GM21717 (cell line): ENCODE data around the gene ACAA1.
"Not testable (repeated sequence)": the region's sequence is repeated elsewhere in the genome, so short reads cannot be mapped to it uniquely, and the experiment has no call there.

Experiments
- ATAC-seq: cut with Tn5 transposase; IDR thresholded peaks from one replicate; pipeline ENCODE4 v1.9.1; 2021; ENCODE audit warnings: mild to moderate bottlenecking, moderate library complexity; ENCODE audit not compliant: unreplicated experiment

Gene ACAA1, protein sequence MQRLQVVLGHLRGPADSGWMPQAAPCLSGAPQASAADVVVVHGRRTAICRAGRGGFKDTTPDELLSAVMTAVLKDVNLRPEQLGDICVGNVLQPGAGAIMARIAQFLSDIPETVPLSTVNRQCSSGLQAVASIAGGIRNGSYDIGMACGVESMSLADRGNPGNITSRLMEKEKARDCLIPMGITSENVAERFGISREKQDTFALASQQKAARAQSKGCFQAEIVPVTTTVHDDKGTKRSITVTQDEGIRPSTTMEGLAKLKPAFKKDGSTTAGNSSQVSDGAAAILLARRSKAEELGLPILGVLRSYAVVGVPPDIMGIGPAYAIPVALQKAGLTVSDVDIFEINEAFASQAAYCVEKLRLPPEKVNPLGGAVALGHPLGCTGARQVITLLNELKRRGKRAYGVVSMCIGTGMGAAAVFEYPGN

DNA sequence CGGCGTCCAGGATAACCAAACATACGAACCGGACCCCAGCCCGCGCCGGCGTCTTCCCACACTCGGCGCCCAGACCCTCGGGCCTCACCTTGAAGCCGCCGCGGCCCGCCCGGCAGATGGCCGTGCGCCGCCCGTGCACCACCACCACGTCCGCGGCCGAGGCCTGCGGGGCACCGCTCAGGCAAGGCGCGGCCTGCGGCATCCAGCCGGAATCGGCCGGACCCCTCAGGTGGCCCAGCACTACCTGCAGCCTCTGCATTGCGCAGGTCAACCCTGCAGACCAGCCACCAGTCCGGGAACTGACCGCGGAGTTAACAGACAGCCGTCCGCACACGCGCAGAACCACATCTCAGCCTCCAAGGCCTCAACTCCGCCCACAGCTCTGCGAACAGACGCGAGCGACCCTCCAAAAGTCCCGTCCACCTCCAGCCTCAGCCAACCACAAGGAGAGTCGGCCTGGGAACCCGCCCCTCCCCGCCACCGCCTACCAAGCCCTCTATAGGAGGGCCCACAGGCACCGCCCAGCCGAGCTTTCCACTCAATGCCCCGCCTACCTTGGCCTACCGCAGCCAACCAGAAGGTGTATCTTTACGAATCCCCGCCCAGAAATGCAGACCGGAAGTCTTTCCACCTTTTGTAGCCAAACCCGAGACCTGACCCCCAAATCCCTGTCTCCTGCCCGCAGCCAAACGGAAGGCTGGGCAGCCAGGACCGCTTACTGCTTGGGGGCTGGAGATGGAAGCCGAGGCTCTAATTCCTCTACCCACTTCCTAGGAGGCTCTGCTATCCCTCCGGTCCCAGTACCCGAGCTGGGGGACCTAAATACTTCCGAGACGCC is at the start of gene ACAA1:
TSS of gene ACAA1 (minus strand) at position 351 of the 838 bp plus-strand sequence. CDS start at position 259, 92 bp downstream.
- peak; percentile 88 for ATAC-seq

DNA sequence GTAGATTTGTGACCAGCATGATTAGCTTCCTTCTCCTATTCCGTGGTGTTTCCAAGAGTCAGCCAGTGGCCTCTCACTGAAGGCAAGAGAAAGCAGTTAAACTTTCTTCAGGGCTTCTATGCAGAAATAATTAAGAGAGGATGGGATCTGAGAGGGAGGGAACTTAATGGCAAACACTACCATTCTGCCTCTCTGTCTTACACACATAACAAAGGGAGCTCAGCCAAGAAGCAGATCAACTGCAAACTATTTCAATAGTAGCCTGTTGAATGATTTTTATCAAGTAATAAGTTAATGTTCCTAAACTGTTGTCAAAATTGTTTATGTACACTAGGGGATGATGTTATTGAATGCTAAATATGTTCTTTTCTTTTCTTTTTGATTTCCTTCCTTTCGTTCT is 40.3 kb upstream of the ACAA1 start:
- ATAC-seq: no peak

DNA sequence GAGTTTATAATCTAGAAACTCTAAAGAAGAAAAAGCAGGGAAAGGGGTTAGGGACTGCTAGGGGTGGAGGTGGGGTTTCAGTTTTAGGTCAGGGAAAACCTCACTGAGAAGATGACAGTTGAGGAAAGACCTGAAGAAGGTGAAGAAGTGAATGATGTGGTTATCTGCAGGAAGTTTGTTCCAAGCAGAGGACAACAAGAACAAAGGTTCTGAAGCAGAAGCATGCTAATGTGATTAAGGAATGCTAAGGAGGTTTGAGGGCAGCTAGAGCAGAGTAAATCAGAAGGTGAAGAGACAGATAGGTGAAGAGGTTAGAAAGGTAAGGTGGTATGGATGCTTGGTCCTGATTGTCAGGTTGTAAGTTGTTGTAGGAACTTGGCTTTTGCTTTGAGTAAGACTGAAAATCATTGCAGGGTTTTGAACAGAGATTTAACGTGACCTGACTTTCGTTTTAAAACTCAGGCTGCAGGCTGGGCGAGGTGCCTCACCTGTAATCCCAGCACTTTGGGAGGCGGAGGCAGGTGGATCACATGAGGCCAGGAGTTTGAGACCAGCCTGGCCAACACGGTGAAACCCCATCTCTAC is 37.0 kb upstream of the ACAA1 start:
- no peak for ATAC-seq

DNA sequence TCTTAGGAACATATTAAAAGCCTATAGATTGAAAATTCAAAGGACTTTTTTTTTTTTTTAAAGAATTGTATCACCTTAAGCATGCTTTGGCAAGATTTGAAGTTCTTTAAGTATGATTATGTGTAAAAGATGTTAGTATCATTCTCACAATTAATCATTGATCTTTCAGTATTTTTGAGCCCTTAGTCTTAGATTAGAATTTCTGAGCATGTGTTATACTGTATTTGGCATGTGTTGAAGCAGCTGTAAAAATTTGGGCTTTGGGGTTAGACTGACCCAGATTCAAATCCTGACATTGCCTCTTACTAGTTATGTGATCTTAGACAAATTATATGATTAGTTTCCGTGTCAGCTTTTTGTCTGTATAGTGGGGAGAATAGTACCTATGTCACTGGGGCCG is 34.7 kb upstream of the ACAA1 start:
- ATAC-seq: no peak

DNA sequence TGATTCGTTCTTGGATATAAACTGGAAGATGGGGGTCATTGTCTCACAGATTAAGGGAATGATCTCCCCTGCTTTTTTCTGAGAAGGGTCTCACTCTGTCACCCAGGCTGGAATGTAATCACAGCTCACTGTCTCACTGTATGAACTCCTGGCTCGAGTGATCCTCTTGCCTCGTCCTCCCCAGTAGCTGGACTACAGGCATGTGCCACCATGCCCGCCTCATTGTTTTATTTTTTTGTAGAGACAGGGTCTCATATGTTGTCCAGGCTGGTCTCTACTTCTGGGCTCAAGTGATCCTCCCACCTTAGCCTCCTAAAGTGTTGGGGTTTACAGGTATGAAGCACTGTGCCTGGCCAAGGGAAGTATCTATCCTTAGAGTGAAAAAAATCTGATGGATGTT is 33.8 kb upstream of the ACAA1 start:
- ATAC-seq: no peak

DNA sequence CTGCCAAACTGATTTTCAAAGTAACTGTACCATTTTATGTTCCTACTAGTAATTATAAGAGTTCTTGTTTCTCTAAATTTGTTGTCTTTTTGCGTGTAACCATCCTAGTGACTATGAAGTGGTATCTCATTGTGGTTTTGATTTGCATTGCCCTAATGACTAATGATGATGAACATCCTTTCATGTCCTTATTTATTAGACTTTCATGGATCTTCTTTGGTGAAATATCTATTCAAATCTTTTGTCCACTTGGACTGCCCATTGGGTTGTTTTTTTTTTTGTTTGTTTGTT is 32.0 kb upstream of the ACAA1 start:
- ATAC-seq: no peak

DNA sequence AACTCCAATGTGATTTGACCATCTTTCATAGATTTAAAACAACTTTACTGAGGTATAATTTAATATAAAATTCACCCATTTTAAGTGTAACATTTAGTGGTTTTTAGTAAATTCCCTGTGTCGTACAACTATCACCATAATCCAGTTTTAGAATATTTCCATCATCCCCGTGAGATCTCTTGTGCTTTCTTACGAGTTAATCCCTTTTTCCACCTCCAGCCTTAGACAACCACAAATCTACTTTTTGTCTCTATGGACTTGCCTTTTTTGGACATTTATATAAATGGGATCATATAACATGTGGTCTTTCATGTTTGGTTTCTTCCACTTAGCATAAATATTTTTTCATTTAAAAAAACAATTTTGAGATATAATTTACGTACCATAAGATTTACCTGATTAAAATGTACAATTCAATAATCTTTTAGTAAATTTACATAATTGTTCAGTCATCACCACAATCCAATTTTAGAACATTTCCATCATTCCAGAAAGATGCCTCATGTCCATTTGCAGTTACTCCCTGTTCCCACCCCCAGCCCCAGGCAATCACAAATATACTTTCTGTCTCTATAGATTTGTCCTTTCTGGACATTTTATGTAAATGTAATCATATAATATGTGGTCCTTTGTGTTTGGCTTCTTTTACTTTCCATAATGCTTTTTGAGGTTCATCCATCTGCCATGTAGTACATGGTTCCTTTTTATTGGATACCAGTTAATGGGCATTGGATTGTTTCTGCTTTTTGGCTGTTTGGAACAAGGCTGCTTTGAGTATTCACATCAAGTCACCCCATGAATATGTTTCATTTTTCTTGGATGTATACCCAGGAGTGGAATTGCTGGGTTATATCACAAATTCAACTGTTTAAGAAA is 31.5 kb upstream of the ACAA1 start:
- no peak for ATAC-seq

DNA sequence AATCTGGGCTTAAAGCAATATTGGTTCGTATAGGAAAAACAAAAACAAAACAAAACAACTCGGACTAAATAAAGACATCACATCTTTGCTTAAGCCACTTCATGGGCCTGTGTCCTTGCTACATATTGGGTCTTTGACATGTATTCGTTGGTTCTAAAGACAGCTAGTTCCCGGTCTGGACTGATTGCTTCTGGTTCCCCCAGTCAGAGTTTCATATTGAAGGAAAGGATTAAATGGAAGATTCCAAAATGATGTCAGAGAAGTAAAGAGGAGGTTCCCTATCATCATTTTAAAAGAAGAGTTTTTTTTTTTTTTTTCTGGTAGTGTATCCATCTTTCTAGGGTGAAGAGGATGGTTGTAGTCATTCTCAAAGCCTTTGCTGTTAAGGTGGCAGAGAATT is 30.7 kb upstream of the ACAA1 start:
- ATAC-seq: no peak

DNA sequence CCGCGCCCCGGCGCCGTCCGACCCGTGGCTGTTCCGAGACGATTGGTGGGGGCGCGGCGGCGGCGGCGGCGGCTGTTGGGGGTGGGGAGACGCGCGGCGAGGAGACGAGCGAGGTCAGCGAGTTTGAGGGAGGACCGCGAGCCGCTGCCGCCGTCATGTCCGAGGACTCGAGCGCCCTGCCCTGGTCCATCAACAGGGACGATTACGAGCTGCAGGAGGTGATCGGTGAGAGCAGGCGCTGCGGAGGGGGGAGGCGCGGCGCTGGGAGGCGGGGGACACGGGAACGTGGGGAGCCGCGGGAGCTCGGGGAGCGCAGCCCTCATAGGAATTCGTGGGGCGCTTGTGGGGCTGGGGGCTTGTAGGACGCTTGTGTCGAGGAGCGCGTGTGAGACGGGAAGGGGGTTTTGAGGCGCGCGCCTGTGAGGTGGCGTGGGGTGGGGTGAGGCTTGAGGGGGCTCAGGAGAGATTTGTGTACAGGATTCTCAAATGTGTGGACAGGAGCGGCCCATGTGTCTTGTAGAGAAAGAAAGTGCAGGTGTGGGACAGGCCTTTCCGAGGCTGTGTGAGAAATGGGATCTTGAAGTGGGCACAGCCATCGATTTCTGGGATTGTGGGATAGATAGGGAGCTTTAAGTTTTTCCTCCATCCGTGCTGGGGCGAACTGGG is 28.9 kb upstream of the ACAA1 start:
- ATAC-seq: no peak

DNA sequence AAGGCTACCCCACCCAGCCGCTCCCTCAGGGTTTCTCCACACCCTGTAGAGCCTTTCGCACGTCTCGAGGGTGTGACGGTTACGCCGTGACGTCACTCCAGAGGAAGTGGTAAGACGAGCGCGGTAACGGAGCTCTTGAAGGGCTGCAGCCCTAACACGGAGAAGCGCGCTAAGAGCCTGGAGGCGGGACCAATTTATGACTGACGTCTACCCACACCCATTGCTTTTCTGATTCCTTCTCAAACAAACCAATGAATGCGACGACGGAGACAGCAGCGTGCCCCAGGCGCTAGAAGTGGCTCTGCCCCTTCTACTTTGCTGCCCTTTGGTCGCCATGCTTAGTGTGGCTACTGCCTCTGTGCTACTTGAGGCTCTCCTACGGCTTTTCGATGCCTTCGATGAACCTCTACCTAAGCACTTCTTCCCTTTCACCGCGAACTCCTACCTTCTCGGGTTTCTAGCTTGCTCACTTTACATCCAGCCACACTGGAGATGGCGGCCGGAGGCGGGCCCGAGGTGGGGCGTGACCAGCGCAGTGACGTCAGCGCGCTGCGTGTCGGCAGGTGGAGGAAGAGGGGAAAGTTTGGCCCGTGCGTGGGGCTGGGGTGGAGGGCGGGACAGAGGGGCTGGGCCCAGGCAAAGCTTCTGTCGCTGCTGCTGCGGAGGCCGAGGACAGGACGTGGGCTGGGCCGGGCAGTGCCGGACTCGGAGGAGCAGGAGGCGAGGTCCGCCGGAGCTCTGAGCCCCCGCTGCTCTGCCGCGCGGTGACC is 28.2 kb upstream of the ACAA1 start, which contains the start of gene OXSR1:
TSS of gene OXSR1 (plus strand) at position 586 of the 770 bp plus-strand sequence. CDS start 340 bp downstream, outside the sequence.
- ATAC-seq: peak; percentile 94

DNA sequence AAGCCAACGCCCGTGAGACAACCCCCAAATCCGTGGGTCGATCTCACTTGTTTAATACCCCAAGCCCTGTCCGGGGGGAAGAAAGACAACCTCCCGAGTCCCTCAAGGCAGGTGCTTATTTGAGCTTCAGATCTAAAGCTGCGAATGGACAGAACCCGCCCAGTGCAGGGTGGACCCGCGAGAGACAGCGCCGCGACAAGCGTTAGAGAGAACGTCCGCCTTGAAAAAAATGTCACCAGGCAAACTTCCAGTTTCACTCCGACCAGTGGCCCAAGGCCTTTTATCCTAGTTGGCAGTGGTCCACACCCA is 27.7 kb upstream of the ACAA1 start:
- no peak for ATAC-seq

DNA sequence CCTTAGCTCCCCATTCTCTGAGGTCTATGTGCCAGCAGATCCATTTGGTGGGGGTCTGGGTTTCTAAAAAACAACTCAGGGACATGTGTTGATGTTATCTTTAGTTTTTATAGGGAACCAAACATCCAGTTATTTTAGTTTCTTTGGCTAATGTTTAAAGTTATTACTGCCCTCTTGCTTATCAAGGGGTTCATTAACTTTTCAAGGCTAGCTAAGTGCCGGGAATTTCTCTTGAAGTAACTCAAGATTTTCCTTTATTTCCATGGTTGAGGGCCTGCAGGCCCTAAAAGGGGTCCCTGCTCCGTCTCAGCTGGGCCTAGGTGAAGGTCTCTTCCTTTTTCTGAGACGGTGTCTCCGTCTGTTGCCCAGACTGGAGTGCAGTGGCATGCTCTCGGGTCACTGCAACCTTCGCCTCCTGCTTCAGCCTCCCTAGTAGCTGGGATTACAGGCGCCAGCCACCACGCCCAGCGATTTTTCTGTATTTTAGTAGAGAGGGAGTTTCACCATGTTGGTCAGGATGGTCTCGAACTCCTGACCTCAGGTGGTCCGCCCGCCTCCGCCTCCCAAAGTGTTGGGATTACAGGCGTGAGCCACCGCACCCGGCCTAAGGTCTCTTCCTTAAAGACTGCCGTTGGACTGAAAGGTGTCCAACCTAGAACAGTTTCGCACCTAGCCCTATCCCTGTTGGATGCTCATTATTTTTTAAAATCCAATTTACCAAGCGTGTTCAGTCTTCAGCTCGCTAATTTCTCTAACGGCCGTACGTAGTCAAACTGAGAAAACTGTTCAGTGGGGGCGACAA is 27.1 kb upstream of the ACAA1 start:
- ATAC-seq: no peak

DNA sequence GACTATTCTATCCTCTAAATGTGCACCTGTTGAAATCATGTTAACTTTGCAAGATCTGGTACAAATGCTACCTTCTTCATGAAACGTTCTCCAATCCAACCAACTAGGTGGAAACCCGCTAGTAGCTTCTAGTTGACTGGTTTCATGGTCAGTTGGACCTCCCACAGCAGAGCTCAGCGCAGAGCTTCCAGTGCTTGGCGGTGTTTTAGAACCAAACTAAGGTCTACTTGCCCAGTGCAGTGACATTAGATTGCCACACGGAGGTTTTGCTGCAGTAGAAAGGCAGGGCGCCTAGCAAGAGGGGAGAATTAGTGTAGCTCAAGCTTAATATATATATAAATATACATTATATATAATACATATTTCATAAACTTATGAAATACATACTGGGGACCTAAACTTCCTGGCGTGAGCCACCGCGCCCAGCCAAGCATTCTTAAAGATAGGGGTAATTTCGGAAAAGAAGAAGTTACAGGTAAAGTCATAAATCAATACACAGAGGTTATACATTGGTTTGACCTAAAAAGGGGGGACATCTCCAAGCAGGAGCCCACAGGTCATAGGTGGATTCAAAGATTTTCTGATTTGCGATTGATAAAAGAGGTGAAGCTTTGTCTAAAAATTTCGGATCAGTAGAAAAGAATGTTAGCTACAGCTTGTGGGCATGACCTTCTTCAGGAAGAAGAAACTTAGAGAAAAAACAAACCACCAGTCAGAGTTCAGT is 26.4 kb upstream of the ACAA1 start:
- ATAC-seq: no peak

DNA sequence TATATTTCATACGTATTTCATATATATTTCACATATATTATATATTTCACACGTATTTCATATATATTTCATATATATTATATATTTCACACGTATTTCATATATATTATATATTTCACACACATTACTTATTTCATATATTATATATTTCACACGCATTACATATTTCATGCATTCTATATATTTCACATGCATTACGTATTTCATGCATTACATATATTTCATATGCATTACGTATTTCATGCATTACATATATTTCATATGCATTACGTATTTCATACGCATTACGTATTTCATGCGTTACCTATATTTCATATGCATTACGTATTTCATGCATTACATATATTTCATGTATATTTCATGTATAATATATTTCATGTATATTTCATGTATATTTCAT is 23.8 kb upstream of the ACAA1 start:
- ATAC-seq: not testable (repeated sequence)

DNA sequence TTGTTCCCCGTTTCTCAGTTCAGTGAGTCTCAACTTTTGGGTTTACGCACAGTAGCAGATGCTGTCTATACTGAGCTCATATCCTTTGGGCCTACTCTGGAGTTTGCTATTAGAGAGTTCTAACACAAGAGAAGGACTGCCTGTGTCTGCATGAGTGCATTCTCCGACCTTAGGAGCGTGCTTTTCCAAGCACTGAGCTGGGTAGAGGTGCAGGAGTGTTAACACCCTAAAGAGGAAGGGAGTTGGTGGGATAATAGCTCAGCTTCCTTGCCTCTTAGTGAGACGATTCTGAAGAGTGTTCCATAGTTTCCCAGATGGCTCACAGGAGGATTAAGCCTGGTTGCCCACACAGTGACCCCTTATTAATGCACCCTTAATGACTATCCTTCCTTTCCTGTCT is 21.5 kb upstream of the ACAA1 start:
- ATAC-seq: no peak

DNA sequence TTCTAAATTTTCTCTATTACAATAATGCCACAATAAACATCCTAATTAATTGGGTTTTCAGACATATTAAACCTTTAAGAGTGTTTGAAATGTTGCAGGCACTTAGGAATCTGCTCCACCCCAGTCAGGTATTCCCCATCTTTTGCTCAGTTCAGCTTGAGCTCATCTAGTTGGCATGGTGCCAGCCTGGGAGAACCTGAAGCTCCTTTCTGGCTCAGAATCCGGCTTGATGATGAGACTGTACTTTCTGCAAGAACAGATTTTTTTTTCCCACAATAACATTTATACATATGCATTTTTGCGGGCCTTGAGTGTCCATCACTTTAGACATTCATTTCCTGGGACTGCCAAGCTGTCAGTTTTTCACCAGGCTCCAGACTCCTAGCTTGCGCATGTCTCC is 20.7 kb upstream of the ACAA1 start:
- no peak for ATAC-seq

DNA sequence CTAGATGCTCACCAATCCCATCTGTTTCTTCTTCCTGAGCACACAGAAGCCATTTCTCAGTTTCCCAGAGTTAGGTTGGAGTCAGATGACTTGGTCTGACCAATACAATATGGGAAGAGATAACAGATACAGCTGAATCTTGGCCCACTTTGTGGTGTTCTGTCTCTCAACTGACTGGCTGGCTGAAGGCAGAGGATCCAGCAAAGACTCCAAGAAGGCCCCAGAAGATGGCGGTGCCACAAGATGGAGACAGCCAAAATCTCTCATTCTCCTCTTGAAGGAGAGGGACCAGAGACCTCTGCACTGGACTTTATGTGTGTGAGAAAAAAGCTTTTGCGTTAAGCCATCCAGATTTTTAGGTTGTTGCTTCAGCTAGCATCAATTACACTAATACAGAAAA is 20.2 kb upstream of the ACAA1 start:
- no peak for ATAC-seq

DNA sequence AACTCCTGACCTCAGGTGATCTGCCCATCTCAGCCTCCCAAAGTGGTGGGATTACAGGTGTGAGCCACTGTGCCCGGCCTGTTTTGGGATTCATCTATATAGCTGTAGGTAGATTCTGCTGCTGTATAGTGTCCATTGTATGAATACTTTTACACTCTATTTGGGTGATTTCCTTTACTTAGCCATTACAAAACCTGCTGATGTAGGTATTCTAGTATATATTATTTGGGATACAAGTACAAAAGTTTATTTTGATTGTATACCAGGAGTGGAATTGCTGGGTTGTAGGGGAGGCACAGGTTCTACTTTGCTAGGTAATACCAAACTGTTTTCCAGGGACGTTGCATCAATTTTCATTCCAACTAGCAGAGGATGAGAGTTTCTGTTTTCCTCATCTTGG is 18.9 kb upstream of the ACAA1 start:
- ATAC-seq: no peak
